Parathyroid adenoma (tissue), 2 donors: Measurements from ENCODE around the gene VAV3.

ENCODE experiments used
- H2AFZ ChIP-seq: fragments of 300-600 bp; sonication (generic); one replicate; pipeline ENCODE4 v1.7.0; 2017; ENCODE audit warnings: antibody characterized with exemption, mild to moderate bottlenecking
- H3K27ac ChIP-seq: fragments of 300-600 bp; sonication (generic); one replicate; pipeline ENCODE4 v1.7.0; 2017
- H3K27me3 ChIP-seq: fragments of 300-600 bp; sonication (generic); one replicate; pipeline ENCODE4 v1.7.0; 2017; ENCODE audit warnings: low read length; ENCODE audit not compliant: control insufficient read depth, insufficient read depth
- H3K36me3 ChIP-seq: fragments of 300-600 bp; sonication (generic); one replicate; pipeline ENCODE4 v1.7.0; 2017; ENCODE audit warnings: low read length; ENCODE audit not compliant: control insufficient read depth, insufficient read depth
- H3K4me1 ChIP-seq: fragments of 300-600 bp; sonication (generic); one replicate; pipeline ENCODE4 v1.7.0; 2017; ENCODE audit warnings: control low read depth
- H3K4me2 ChIP-seq: fragments of 300-600 bp; sonication (generic); one replicate; pipeline ENCODE4 v1.7.0; 2017; ENCODE audit warnings: low read length
- H3K4me3 ChIP-seq: fragments of 300-600 bp; sonication (generic); one replicate; pipeline ENCODE4 v1.7.0; 2017; ENCODE audit warnings: low read depth, low read length
- H3K79me2 ChIP-seq: fragments of 300-600 bp; sonication (generic); one replicate; pipeline ENCODE4 v1.7.0; 2017; ENCODE audit warnings: control low read depth
- H3K9ac ChIP-seq: fragments of 300-600 bp; sonication (generic); one replicate; pipeline ENCODE4 v1.7.0; 2017; ENCODE audit warnings: mild to moderate bottlenecking
- H3K9me3 ChIP-seq: fragments of 300-600 bp; sonication (generic); one replicate; pipeline ENCODE4 v1.7.0; 2017; ENCODE audit warnings: low read length; ENCODE audit not compliant: control insufficient read depth
- TF ChIP-seq, protein P1 (sequence below): fragments of 300-600 bp; sonication (generic); IDR thresholded peaks from one replicate; pipeline ENCODE4 v1.7.0; 2017; ENCODE audit warnings: antibody characterized with exemption, mild to moderate bottlenecking
- donor health status: primary hyperparathyroidism.

VAV3 gene

DNA sequence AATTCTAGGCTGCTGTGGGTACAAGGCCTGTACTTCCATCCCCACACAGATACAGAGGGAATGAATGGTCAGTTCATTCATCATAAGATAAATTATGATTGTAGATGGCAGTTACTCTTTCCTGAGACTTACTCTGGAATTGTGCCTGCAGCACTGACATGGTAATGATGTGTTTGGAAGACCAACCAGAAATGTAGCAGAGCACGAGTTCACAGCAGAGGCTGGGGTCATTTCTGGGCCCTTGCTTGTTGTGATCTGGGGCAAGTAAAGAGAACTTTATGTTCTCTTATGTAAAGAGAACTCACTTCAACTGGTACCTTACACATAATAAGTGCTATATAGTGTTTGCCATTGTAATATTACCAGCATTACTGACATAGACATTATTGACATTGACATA, 412.2 kb downstream of the VAV3 start:
- Histone ChIP-seq H3K27me3 (no peaks in the 10 kb centered on the region), H3K4me3 (no peak overlapping the region), H3K4me2 (no peak overlapping the region), H3K36me3 (no peaks in the 10 kb centered on the region), H2AFZ (no peak overlapping the region), H3K27ac (no peak overlapping the region), H3K9me3 (no peaks in the 10 kb centered on the region), H3K9ac (no peak overlapping the region), H3K4me1 (no peaks in the 10 kb centered on the region), H3K79me2 (no peaks in the 10 kb centered on the region)
- TF ChIP-seq, protein P1, sequence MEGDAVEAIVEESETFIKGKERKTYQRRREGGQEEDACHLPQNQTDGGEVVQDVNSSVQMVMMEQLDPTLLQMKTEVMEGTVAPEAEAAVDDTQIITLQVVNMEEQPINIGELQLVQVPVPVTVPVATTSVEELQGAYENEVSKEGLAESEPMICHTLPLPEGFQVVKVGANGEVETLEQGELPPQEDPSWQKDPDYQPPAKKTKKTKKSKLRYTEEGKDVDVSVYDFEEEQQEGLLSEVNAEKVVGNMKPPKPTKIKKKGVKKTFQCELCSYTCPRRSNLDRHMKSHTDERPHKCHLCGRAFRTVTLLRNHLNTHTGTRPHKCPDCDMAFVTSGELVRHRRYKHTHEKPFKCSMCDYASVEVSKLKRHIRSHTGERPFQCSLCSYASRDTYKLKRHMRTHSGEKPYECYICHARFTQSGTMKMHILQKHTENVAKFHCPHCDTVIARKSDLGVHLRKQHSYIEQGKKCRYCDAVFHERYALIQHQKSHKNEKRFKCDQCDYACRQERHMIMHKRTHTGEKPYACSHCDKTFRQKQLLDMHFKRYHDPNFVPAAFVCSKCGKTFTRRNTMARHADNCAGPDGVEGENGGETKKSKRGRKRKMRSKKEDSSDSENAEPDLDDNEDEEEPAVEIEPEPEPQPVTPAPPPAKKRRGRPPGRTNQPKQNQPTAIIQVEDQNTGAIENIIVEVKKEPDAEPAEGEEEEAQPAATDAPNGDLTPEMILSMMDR = no peak

DNA sequence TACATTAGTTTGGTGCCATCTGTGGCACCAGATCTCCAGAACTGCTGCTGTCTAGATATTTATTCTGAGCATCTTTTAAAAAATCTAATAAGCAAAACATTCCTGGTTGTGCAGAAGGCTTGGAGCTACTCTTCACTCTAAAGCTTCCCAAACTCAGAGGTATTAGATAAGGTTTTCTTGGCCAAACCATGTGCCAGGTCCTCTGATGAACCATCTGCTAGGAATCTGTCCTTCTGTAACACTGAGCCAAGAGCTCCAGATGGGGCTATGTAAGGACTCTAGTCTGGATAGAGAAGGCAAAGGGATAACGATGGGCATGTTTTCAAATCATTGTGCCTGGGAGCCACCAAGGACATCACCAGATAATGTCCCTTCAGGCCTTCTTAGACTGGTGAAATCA, 413.5 kb downstream of the VAV3 start:
- Histone ChIP-seq H3K9ac (no peak overlapping the region), H3K4me2 (no peak overlapping the region), H3K79me2 (no peaks in the 10 kb centered on the region), H3K4me3 (no peak overlapping the region), H3K36me3 (no peaks in the 10 kb centered on the region), H3K4me1 (no peaks in the 10 kb centered on the region), H3K27ac (no peak overlapping the region), H3K9me3 (no peaks in the 10 kb centered on the region), H2AFZ (no peak overlapping the region), H3K27me3 (no peaks in the 10 kb centered on the region)
- TF ChIP-seq, protein P1 = no peak

DNA sequence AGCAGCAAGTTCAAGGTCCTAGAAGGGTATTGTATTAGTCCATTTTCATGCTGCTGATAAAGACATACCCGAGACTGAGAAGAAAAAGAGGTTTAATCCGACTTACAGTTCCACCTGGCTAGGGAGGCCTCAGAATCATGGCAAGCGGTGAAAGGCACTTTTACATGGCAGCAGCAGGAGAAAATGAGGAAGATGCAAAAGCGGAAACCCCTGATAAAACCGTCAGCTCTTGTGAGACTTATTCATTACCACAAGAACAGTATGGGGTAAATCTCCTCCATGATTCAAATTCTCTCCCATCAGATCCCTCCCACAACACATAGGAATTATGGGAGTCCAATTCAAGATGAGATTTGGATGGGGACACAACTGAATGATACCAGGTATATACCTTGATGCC, 414.6 kb downstream of the VAV3 start:
- Histone ChIP-seq H3K27me3 (no peaks in the 10 kb centered on the region), H3K79me2 (no peaks in the 10 kb centered on the region), H3K9me3 (no peaks in the 10 kb centered on the region), H3K9ac (no peak overlapping the region), H3K4me1 (no peaks in the 10 kb centered on the region), H2AFZ (no peak overlapping the region), H3K27ac (no peak overlapping the region), H3K4me2 (no peak overlapping the region), H3K36me3 (no peaks in the 10 kb centered on the region), H3K4me3 (no peak overlapping the region)
- TF ChIP-seq, protein P1 = no peak

DNA sequence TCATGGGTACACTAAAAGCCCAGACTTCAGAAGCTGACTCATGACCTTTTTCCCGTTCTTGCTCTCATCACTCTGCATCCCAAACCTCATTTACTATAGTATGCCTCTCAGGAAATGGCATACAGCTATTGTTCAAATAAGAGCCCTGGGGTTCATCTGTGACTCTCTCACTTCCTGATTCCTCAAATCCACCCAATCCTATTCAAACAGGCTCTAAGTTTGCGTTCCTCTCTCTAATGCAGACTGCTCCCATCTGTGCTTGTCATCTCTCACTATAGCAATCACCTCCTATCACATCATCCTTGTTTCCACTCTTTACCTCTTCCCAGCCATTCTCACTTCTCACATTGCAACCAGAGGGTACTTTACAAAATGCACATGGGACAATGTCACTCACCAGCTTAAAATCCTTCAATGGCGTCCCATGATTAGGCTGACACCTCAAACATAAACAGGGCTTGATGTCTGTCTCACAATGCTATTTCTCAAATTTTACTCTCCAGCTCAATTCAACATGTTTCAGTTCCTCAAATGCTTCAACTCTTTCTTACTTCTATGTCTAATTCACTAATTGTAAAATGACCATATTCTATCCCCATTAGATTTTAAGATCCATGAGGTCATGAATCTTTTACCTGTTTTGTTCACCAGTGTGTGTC, 415.7 kb downstream of the VAV3 start:
- TF ChIP-seq, protein P1 = no peak
- no peak overlapping the region for H3K4me2 ChIP-seq
- no peaks in the 10 kb centered on the region for H3K9me3 ChIP-seq
- H3K36me3 ChIP-seq = no peaks in the 10 kb centered on the region
- no peak overlapping the region for H2AFZ ChIP-seq
- no peaks in the 10 kb centered on the region for H3K27me3 ChIP-seq
- no peaks in the 10 kb centered on the region for H3K79me2 ChIP-seq
- no peak overlapping the region for H3K9ac ChIP-seq
- no peak overlapping the region for H3K4me3 ChIP-seq
- no peak overlapping the region for H3K27ac ChIP-seq
- H3K4me1 ChIP-seq = no peaks in the 10 kb centered on the region

DNA sequence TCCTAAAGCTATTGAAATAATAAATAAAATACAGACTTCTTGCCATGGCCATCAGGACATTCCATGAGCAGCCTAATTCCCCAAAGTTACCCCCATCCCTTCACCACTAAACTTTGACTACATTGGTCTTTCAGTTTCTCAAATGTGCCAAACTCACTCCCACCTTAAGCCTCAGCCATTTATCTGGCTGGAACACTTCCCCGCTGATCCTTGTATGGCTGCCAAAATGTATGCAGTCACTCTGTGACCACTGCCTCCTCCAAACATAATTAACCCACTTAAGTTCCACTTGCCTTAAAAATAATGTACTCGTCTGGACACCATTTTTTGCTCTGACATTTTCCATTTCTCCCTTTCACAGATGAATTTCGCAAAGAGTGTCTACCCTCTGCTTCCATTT, 416.7 kb downstream of the VAV3 start:
- Histone ChIP-seq H3K79me2 (no peaks in the 10 kb centered on the region), H3K9me3 (no peaks in the 10 kb centered on the region), H3K27ac (no peak overlapping the region), H3K9ac (no peak overlapping the region), H3K4me2 (no peak overlapping the region), H3K4me1 (no peaks in the 10 kb centered on the region), H2AFZ (no peak overlapping the region), H3K27me3 (no peaks in the 10 kb centered on the region), H3K36me3 (no peaks in the 10 kb centered on the region), H3K4me3 (no peak overlapping the region)
- TF ChIP-seq, protein P1 = no peak
